NOMO-1 (cell line): ENCODE measurements around the gene PRXL2A.
"Not testable (repeated sequence)": the region's sequence is repeated elsewhere in the genome, so short reads cannot be mapped to it uniquely, and the experiment has no call there.

Experiments used
- DNase-seq, 2 experiments: peaks; one replicate each; lab custom pipeline; 2025; ENCODE audit not compliant: unreplicated experiment in 2 of 2; lab: John Stamatoyannopoulos, UW

PRXL2A gene

DNA sequence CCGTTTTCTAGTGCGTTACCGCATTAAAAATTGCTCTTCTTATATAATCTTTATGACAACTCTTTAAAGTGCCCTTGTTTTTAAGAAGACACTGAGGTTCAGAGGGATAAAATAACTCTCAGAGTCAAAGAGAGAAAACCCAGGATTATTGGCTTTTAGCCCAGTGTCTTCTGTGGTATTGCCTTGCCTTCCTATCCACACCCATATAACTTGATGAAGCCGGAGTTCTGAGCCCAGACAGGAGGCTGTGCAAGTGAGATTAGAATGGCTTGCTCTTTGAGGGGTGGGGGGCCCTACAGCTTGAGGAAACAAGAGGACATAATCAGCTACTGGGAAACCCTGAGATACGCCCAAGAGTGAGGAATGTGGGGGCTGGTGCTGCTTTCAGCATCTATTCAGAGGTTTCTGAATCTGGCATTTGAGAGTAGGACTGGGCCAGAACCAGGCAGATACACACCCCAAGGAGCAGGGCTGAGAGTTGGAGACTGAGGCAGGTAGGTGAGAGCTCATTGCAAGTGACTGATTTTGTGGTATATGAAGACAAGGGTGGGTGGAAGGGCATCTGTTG lies 2.3 kb downstream of the PRXL2A start:
- no peak for DNase-seq

GRCh38 chr10:80411267-80411668 lies 2.9 kb downstream of the PRXL2A start:
- no peak for DNase-seq

DNA sequence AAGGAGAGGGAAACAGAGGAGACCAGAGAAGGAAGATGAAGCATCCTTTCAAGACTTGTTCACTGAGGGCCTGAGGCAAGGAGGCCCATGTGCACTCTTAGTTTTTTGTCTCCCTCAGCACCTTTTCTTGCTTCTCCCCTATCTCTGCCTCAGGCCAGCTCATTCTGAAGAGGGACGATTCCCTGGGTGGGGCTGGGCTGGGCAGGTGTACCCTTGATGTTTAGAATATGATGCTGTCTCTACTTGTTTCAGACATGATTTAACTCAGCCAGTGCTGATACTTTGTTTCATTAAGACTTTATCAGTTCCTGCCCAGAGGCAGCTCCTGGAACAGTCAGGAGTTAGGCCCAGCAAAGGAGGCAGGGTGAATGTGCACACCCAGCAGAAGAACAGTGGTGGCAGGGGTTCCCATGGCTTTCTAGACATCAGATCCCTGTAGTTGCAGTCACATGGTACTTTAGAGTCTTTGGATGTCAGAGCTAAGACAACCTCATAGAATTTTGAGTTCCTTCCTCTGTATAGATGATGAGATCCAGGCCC lies 3.4 kb downstream of the PRXL2A start:
- DNase-seq = no peak

DNA sequence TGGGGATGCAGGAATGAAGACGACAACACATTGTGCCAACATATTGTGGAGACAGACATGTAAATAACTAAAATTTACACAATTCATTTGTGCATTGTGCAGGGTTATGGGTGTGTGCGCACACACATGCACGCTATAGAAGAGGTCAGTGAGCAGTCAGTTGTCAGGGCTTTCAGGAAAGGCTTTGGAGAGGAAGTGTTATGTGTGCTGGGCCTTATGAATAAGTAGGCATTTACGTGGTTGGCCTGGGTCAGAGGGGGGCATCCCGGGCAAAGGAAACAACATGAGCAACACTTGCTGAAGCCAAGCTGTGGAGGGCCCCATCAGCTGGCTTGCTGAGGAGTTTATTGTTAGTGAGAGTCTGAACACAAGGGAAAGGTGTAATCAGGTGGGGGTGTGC lies 4.1 kb downstream of the PRXL2A start:
- DNase-seq = no peak

DNA sequence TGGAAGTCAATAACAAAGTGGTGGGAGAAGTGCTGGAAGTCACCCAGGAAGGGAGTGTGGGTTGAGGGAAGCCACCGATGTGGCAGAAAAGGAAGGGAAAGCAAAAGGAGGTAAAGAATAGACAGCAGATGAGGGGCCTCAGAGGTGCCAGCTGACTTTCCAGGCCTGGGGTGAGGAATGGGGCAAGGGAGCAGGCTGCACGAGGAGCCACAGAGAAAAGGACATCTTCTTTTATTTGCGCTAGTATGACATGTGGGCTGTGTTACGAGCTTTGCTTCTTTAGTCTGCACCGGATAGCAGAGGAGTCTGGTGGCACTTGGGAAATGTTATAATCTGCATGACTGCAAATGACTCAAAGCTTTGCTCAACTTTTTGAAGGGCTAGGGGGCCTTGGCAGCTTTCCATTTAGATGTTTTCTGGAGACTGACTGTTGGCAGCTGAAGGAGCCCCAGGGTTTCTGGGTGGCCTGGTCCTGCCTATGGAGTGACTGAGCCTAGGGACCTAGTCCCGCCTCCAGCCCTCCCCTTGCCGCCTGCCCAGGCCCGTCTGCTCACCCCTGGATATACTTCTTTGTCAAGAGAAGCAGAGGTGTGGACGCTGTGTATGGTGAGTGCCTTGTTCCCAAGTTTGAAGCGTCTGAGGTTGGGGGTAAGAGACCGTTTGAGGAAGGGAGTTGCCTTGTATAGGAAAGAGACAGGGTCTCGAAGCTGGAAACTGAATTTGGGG lies 5.1 kb downstream of the PRXL2A start:
- no peak for DNase-seq

GRCh38 chr10:80414142-80414895 lies 6.0 kb downstream of the PRXL2A start:
- no peak for DNase-seq

GRCh38 chr10:80415734-80416478 lies 7.6 kb downstream of the PRXL2A start:
- no peak for DNase-seq

- no peak for DNase-seq
Measured at GRCh38 chr10:80416479-80417098, 8.2 kb downstream of the PRXL2A start.

DNA sequence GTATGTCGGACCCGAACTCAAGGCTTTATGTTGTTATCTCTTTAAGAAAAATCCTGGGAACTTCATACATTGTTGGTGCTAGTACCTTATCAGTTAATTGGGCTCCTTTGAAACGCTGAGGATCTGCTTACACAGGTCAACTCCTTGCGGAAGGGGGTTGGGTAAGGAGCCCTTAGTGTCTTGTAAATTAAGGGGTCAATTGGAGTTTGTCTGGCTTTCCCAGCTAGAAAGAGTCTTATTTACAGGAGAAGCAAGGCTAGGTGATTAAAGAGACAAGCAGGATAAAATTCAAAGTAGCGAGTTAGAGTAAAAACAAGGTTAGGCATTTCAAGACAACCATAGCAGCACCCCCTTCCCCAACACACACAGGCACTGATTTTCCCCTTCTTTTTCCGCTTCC lies 8.9 kb downstream of the PRXL2A start:
- DNase-seq = not testable (repeated sequence)

GRCh38 chr10:80421050-80421706 lies 12.8 kb downstream of the PRXL2A start:
- DNase-seq = no peak

DNA sequence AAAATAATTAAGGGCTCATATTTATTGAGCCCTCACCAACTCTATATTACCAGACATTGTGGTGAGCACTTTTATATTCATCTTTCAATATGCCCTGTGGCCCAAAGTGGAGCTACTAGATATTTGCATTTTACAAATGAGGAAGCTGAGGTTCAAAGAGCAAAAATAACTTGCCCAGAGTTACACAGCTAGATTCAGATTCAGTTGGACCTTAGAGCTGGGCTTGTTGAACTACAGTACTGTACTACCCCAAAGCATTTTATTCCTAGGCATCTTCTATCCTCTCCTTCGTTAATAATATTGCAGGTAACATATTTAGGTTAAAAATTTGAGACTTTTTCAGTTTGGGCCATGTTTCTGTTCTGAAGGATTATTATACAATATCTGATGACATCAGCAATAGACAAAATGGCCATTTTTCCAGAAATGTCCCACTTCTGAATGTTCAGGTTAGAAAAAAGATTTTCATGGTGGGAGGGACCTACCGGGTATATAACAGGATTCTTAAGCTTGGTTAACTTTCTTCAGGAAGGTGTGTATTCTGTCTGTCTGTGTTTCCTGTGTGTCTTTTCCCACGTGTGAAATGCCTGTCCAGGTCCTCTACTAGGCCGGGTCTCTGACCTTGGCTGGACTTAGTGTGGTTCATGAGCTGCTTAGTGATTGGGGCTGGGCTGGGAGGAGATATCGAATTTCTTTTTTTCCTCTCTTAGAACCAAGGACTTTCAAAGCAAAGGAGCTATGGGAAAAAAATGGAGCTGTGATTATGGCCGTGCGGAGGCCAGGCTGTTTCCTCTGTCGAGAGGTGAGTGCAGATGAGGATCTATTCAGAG lies 13.6 kb downstream of the PRXL2A start:
- peak; percentile 61 to 78 for DNase-seq

GRCh38 chr10:80425901-80426300 lies 17.6 kb downstream of the PRXL2A start:
- no peak for DNase-seq

- no peak for DNase-seq
Measured at GRCh38 chr10:80427541-80427940, 19.2 kb downstream of the PRXL2A start.

DNA sequence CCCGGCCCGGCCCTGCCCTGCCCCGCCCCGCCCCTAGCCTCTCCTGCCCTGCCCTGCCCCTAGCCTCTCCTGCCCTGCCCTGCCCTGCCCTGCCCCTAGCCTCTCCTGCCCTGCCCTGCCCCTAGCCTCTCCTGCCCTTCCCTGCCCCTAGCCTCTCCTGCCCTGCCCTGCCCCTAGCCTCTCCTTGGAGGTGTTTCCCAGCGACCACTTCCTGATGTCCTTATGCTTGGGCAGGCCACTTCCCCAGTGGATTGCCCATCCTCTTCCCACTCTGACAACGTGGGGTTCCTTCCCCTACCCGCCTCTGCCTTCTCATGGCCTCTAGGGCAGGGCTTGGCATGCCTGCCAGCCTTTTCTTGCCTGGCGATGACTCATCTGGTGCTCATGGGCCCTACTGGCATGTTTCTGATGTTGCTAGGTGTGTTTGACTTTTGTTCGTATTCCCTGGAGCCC lies 21.2 kb downstream of the PRXL2A start:
- DNase-seq = no peak

DNA sequence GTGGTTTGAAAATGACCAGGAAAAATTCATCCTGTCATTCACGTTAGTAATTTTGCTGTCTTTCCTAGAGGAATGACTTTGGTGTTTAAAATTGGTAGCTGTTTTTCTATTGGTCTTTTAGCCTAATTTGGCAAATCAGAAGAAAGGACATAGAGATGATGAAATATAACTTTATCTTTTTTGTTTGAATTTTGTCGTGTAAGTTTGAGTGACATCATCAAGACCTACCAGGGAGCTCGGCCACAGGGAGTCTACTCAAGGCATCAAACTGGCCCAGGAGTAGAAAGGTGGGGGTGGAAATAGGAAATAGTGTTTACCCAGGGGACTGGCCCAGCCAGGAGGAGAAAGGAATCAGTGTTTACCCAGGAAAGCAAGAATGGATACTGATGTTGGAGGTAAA lies 24.8 kb downstream of the PRXL2A start:
- DNase-seq = no peak

DNA sequence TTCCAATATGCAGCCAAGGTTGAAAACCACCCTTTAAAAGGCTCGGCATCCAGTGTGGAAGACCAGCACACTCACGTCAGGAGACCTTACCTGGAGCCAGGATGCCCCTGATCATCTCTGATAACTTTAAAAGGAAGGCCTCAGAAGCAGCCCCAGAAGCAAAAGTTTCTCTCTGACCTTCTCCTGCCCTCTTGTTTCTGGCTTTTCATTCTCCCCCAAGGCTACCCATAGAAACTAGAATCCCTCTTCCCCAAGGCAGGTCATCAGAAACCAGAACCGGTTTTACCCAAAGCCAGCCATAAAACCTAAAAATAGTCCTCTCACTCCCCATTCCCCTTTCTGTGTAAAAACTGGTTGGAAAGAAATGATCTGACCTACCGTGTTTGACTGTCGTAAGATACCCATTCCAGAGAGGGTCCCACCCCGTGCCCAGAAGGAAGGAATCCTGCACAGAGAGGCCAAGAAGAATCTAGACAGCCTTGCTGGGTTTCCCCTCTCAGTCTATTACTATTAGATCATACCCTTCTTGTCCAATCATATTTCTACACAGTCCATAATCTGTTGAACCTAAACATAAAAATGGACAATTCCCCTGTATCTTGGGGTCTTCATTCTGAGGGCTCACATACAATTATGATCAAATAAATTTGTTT lies 28.2 kb downstream of the PRXL2A start:
- no peak for DNase-seq

DNA sequence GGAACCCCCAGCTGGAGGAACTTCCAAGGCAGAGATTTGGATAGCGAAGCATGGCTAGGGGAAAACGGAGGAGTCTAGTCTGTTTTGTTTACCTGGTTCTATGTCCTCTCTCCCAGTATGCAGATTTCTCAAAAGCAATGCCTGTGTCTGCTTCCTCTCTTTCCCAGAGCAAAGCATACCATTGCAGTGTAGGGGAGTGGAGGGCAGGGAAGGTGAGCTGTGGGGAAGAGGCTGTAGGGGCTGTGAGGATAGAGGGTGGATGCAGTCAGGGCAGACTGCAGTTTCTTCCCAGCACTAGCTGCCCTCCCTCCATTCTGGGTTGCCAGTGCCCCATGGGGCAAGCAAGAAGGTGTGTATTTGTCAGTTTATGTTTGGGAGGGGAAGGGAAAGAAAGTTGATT lies 28.9 kb downstream of the PRXL2A start:
- DNase-seq = no peak

DNA sequence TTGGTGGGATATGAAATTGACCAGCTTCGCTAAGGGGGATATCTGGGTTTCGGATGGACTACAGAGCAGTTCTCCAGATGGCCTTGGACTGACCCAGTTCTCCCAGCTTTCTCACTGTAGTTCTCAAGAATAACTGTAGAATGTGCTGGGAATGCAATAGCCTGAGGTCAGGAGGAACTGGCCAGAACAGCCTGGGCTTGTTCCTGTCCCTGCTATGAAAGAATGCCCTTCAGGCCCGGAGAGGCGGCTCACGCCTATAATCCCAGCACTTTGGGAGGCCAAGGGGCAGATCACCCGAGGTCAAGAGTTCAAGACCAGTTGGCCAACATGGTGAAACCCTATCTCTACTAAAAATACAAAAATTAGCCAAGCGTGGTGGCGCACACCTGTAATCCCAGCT lies 33.5 kb downstream of the PRXL2A start:
- no peak for DNase-seq

DNA sequence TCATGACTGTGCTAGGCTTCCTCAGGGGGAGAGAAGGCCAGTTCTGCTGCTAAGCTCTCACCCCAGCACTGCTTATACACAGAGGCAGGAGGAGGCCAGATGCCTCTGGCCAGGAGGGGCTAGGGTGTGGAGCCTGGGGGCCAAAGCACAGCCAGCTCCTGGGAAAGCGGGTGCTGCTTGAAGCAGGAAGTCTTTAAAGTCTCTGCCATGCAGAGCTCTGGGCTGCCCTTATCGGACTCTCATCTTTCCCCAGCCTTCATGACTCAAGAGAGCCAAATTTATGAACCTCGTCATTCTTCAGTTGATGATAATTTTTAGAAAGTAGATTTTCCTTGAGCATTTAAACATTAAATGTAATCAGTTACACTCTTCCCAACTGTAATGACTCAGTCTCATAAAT lies 34.5 kb downstream of the PRXL2A start:
- DNase-seq = no peak
